ENCODE measurements around the gene CYP26A1. TPM values are rescaled to one million over a fixed set of nuclear protein-coding genes. Genes with fewer than 3 reads are reported as not detected.
A peak's percentile ranks its signal among the peaks of the same experiment; 100 is the strongest.

Gene CYP26A1
- total RNA-seq, 2 donors from 2014 or later: not detected

GRCh38 chr10:93060887-93061593, 12.7 kb upstream of the CYP26A1 start:
- peaks cover 11% of the 10 kb centered on the region for H3K36me3 Mint-ChIP-seq (ENCODE audit: low read depth)
- peaks cover 18% of the 10 kb centered on the region for H3K4me1 Mint-ChIP-seq
- no peak for ATAC-seq

DNA sequence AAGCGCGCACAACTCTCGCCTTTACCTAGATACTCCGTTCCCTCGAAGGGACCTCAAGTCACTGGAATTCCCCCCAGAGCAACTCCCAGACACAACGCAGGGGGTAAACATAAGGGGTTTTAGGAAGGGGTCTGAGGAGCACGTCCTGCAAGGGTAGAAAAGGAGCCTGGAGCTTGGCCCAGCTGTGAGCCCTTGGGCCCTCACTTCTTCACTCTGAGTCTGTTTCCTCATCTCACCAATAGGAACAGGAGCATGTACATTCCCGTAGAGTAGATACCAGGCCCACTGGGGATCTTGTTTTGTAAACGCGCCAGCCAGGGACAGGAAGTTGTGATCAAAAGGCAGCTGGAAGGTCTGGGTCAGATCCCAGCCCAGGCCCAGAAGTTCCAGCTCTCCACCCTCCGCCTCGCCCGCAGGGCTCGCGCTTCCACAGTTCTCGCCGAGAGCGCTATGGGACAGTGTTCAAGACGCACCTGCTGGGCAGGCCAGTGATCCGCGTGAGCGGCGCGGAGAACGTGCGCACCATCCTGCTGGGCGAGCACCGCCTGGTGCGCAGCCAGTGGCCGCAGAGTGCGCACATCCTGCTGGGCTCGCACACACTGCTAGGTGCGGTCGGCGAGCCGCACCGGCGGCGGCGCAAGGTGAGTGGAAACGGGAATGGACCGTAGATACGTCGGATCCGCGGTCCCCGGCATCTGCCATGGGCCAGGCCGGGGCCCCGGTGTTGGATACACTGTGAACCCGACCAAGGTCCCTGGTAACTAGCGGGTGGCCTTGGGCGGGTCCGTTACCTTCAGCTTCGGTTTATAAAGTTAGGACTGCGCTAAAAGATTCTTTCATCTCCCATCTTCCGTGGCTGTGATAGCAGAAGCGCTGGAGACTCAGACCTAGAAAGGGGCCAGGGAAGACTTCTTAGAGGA, 11.8 kb upstream of the CYP26A1 start:
- peak; percentile 59 for ATAC-seq
- no peak for DNase-seq
- Mint-ChIP-seq H3K4me3 (peak overlapping the region; percentile 84), H3K27me3 (peaks cover 46% of the 10 kb centered on the region), H3K4me1 (peaks cover 19% of the 10 kb centered on the region), H3K27ac (no peak overlapping the region), H3K36me3 (ENCODE audit: low read depth) (peaks cover 11% of the 10 kb centered on the region)
- no peaks in the 10 kb centered on the region for H3K9me3 ChIP-seq (ENCODE audit: control insufficient read depth, low read length, poor library complexity, severe bottlenecking)

More at GRCh38 chr10:93060887-93061593, 12.7 kb upstream of the CYP26A1 start:
- no peaks in the 10 kb centered on the region for H3K9me3 ChIP-seq (ENCODE audit: control insufficient read depth, low read length, poor library complexity, severe bottlenecking)
- peak overlapping the region; percentile 84 for H3K4me3 Mint-ChIP-seq
- H3K27ac Mint-ChIP-seq: no peak overlapping the region
- H3K27me3 Mint-ChIP-seq: peaks cover 41% of the 10 kb centered on the region
- no peak for DNase-seq

- no peaks in the 10 kb centered on the region for H3K9me3 ChIP-seq (ENCODE audit: control insufficient read depth, low read length, poor library complexity, severe bottlenecking)
- DNase-seq (peak in 1 of 3 donors; percentile 29), ATAC-seq (peak; percentile 82)
- Mint-ChIP-seq H3K36me3 (ENCODE audit: low read depth) (peaks cover 16% of the 10 kb centered on the region), H3K4me3 (peak overlapping the region; percentile 84), H3K4me1 (peaks cover 27% of the 10 kb centered on the region), H3K27ac (no peak overlapping the region), H3K27me3 (peaks cover 54% of the 10 kb centered on the region)
Measured at GRCh38 chr10:93062514-93063143, 11.1 kb upstream of the CYP26A1 start.

- ATAC-seq (no peak), DNase-seq (no peak)
- peak overlapping the region; percentile 80 for H3K4me3 Mint-ChIP-seq
- no peak overlapping the region for H3K27ac Mint-ChIP-seq
- no peaks in the 10 kb centered on the region for H3K9me3 ChIP-seq (ENCODE audit: control insufficient read depth, low read length, poor library complexity, severe bottlenecking)
- H3K4me1 Mint-ChIP-seq: peaks cover 29% of the 10 kb centered on the region
- H3K27me3 Mint-ChIP-seq: peaks cover 61% of the 10 kb centered on the region
- H3K36me3 Mint-ChIP-seq (ENCODE audit: low read depth): peaks cover 12% of the 10 kb centered on the region
Measured at GRCh38 chr10:93063144-93063976, 10.3 kb upstream of the CYP26A1 start.

DNA sequence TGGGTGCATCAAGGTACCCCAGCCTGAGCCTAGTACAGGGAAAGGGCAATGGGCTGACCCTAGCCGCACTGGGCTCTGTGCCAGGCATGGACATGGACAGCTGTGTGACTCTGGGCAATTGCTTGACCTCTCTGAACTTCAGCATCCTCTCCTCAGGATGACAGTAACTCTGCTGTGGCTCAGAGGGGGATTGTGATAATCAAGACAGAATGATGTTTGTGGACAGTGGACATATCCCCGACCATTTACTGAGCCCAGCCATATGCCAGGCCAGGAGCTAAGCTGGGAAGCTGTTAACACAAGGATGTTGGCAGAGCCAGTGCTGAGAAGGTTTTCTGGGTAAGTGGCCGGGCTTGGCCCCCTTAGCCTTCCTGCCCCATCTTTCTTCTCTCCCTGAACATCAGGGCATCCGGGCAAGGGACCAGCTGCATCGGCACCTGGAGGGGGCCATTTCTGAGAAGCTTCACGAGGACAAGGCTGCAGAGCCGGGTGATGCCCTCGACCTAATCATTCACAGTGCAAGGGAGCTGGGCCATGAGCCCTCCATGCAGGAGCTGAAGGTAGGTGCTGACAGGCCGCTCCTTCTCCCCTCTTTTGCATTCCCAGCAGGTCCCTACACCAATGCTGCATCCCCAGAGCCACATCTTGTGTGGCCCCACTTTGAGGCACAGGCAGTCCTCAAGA, 9.6 kb upstream of the CYP26A1 start:
- Mint-ChIP-seq H3K4me3 (peak overlapping the region; percentile 80), H3K4me1 (peaks cover 32% of the 10 kb centered on the region), H3K27me3 (peaks cover 69% of the 10 kb centered on the region)

DNA sequence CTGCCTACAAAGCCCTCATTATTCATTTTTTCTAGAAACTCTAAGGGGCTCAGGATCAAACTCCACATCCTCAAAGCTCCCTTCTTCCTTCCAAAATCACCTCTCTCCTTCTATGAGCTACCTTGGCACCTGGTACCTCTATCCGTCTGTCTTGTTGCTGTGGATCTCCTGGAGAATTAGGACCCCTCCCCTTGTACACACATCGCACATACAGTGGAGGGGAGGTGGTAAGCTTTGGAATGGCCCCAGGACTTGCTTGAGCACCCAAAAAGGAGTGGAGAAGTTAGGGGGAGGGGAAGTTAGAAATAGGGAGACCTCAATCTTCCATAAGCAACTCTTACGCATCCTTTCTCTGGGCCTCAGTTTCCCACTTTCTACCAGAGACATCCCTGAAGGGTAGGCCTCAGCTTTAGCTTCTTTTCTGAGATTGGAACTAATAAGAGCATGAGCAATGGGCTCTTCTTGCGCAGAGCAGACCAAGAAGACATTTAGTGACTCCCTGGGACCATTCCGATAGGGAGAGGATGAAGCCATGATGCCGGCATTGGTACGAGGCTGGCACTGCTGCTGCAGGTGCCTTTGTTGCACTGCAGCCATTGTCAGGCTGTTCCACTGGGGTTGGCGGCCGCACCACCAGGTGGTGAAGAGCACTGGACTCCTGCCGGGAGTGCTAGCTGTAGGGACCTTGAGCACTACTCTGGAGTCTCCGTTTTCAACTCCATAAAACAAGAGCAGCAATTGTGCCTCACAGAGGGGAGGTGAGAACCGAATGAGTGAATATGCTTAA, 8.6 kb upstream of the CYP26A1 start:
- Mint-ChIP-seq H3K36me3 (ENCODE audit: low read depth) (peaks cover 12% of the 10 kb centered on the region), H3K27ac (no peak overlapping the region), H3K4me1 (peaks cover 30% of the 10 kb centered on the region), H3K27me3 (peaks cover 68% of the 10 kb centered on the region), H3K4me3 (peak overlapping the region; percentile 67)
- ATAC-seq (no peak), DNase-seq (no peak)
- no peaks in the 10 kb centered on the region for H3K9me3 ChIP-seq (ENCODE audit: control insufficient read depth, low read length, poor library complexity, severe bottlenecking)

More for the DNA sequence above, 9.6 kb upstream of the CYP26A1 start:
- ATAC-seq: no peak
- Mint-ChIP-seq H3K27ac (no peak overlapping the region), H3K36me3 (ENCODE audit: low read depth) (peaks cover 15% of the 10 kb centered on the region)
- no peak for DNase-seq
- H3K9me3 ChIP-seq (ENCODE audit: control insufficient read depth, low read length, poor library complexity, severe bottlenecking): no peaks in the 10 kb centered on the region

GRCh38 chr10:93065675-93066543, 7.8 kb upstream of the CYP26A1 start:
- no peaks in the 10 kb centered on the region for H3K9me3 ChIP-seq (ENCODE audit: control insufficient read depth, low read length, poor library complexity, severe bottlenecking)
- peaks cover 11% of the 10 kb centered on the region for H3K36me3 Mint-ChIP-seq (ENCODE audit: low read depth)
- H3K4me1 Mint-ChIP-seq: peaks cover 32% of the 10 kb centered on the region
- H3K27me3 Mint-ChIP-seq: peaks cover 75% of the 10 kb centered on the region
- no peak overlapping the region for H3K4me3 Mint-ChIP-seq
- no peak overlapping the region for H3K27ac Mint-ChIP-seq
- ATAC-seq (no peak), DNase-seq (no peak)

GRCh38 chr10:93066544-93066913, 7.2 kb upstream of the CYP26A1 start:
- peaks cover 11% of the 10 kb centered on the region for H3K36me3 Mint-ChIP-seq (ENCODE audit: low read depth)

GRCh38 chr10:93067443-93068365, 6.0 kb upstream of the CYP26A1 start:
- ATAC-seq (no peak), DNase-seq (no peak)
- peaks cover 82% of the 10 kb centered on the region for H3K27me3 Mint-ChIP-seq
- H3K4me1 Mint-ChIP-seq: peaks cover 32% of the 10 kb centered on the region
- H3K27ac Mint-ChIP-seq: no peak overlapping the region
- no peaks in the 10 kb centered on the region for H3K9me3 ChIP-seq (ENCODE audit: control insufficient read depth, low read length, poor library complexity, severe bottlenecking)
- no peak overlapping the region for H3K4me3 Mint-ChIP-seq
- H3K36me3 Mint-ChIP-seq (ENCODE audit: low read depth): peaks cover 11% of the 10 kb centered on the region

More at GRCh38 chr10:93066544-93066913, 7.2 kb upstream of the CYP26A1 start:
- H3K4me1 Mint-ChIP-seq: peaks cover 32% of the 10 kb centered on the region
- H3K4me3 Mint-ChIP-seq: peak overlapping the region; percentile 43
- no peak overlapping the region for H3K27ac Mint-ChIP-seq
- peaks cover 79% of the 10 kb centered on the region for H3K27me3 Mint-ChIP-seq
- no peak for DNase-seq
- H3K9me3 ChIP-seq (ENCODE audit: control insufficient read depth, low read length, poor library complexity, severe bottlenecking): no peaks in the 10 kb centered on the region
- no peak for ATAC-seq
